Endothelial cell of umbilical vein (primary cell): ENCODE results near the gene C12orf57. TPM values are rescaled to one million over a fixed set of nuclear protein-coding genes. Genes with fewer than 3 reads are reported as not detected.

Source experiments
- BruUV-seq: library from RNA; stranded (reverse); fragments of 400-500 nt; replicated peaks from 2 replicates; lab custom pipeline; 2021; lab: Mats Ljungman, UMichigan
- CTCF ChIA-PET: fragments of 300-600, 350-600 bp; sonication (Branson Sonifier 250); formaldehyde crosslinking; loops from one replicate; lab custom pipeline; 2021; ENCODE audit warnings: antibody characterized with exemption, inconsistent platforms; lab: Charles Lee
- POLR2A ChIA-PET: fragments of 300-600, 350-600 bp; sonication (Branson Sonifier 250); formaldehyde crosslinking; loops from one replicate; lab custom pipeline; 2021; ENCODE audit warnings: antibody characterized with exemption, inconsistent platforms; lab: Charles Lee
- DNase-seq: peaks from one replicate; pipeline ENCODE4 v3.0.0-alpha.2; 2011; ENCODE audit warnings: low read depth, low spot score
- FAIRE-seq: peaks from 2 replicates; lab custom pipeline; 2011; peaks lifted over from hg19 to GRCh38; lab: Jason Lieb, UNC
- H2AFZ ChIP-seq: 2 replicates; pipeline ENCODE4 v1.6.0; 2012; ENCODE audit warnings: low read depth, low read length, control low read depth, inconsistent platforms
- H3K27ac ChIP-seq: 2 replicates; pipeline ENCODE4 v1.5.1; 2011; ENCODE audit warnings: low read depth, mild to moderate bottlenecking, control low read depth, low read length, moderate library complexity; ENCODE audit not compliant: insufficient read depth
- H3K27me3 ChIP-seq, 2 experiments: 2 replicates each; pipeline versions ENCODE4 v1.6.0 to v1.6.1; 2011; ENCODE audit warnings: low read length in 2 of 2, mixed read lengths in 1 of 2; ENCODE audit not compliant: control insufficient read depth in 2 of 2, insufficient read depth in 2 of 2
- H3K36me3 ChIP-seq, 2 experiments: 2 replicates in 1 of 2; 3 replicates in 1 of 2; pipeline ENCODE4 v1.5.1; 2011; ENCODE audit warnings: low read length in 2 of 2, mild to moderate bottlenecking in 1 of 2, moderate library complexity in 1 of 2; ENCODE audit not compliant: control insufficient read depth in 2 of 2, insufficient read depth in 2 of 2; ENCODE audit errors: extremely low read depth in 1 of 2
- H3K4me1 ChIP-seq: 3 replicates; pipeline ENCODE4 v1.5.1; 2011; ENCODE audit warnings: mild to moderate bottlenecking, low read length; ENCODE audit not compliant: control insufficient read depth, insufficient read depth; ENCODE audit errors: extremely low read depth
- H3K4me2 ChIP-seq: 2 replicates; pipeline ENCODE4 v1.6.1; 2011; ENCODE audit warnings: low read length, control low read depth, mixed read lengths; ENCODE audit not compliant: insufficient read depth
- H3K4me3 ChIP-seq, 3 experiments: fragments of 200-600 bp in 1 of 3; sonication (generic), shearing (Covaris generic) in 1 of 3; replicated peaks in 1 of 3; 2 replicates each; pipeline ENCODE4 v1.5.1; 2011 to 2016; ENCODE audit warnings: control low read depth in 3 of 3, low read length in 3 of 3, mild to moderate bottlenecking in 2 of 3, inconsistent platforms in 1 of 3, low read depth in 1 of 3, moderate library complexity in 1 of 3; ENCODE audit not compliant: insufficient read depth in 1 of 3
- H3K79me2 ChIP-seq: 2 replicates; pipeline ENCODE4 v1.6.0; 2012; ENCODE audit warnings: low read length, inconsistent platforms; ENCODE audit not compliant: control insufficient read depth, insufficient read depth
- H3K9ac ChIP-seq: replicated peaks from 2 replicates; pipeline ENCODE3; 2011; ENCODE audit warnings: low read length, control low read depth; ENCODE audit not compliant: insufficient read depth; ENCODE audit errors: extremely low read depth
- H3K9me1 ChIP-seq: replicated peaks from 3 replicates; pipeline ENCODE4 v1.6.0; 2011; ENCODE audit warnings: mild to moderate bottlenecking, low read length; ENCODE audit not compliant: control insufficient read depth, insufficient read depth; ENCODE audit errors: extremely low read depth
- H3K9me3 ChIP-seq: replicated peaks from 2 replicates; pipeline ENCODE4 v1.5.1; 2012; ENCODE audit warnings: low read length, inconsistent platforms; ENCODE audit not compliant: control insufficient read depth, insufficient read depth
- H4K20me1 ChIP-seq: replicated peaks from 2 replicates; pipeline ENCODE3; 2011; ENCODE audit warnings: mild to moderate bottlenecking, low read length; ENCODE audit not compliant: control insufficient read depth, insufficient read depth; ENCODE audit errors: extremely low read depth
- EZH2 ChIP-seq: IDR thresholded peaks from 2 replicates; pipeline ENCODE4 v1.6.1; 2012; ENCODE audit warnings: borderline replicate concordance, low read depth, mild to moderate bottlenecking, moderate library complexity, low read length, inconsistent platforms; ENCODE audit not compliant: severe bottlenecking
- FOS ChIP-seq: IDR thresholded peaks from 2 replicates; pipeline ENCODE4 v1.6.1; 2011; ENCODE audit warnings: mild to moderate bottlenecking, low read length, moderate library complexity, borderline replicate concordance; ENCODE audit not compliant: insufficient read depth
- GATA2 ChIP-seq: IDR thresholded peaks from 2 replicates; pipeline ENCODE4 v1.7.0; 2011; ENCODE audit warnings: low read depth, mild to moderate bottlenecking, moderate library complexity, mixed read lengths, low read length; ENCODE audit not compliant: insufficient read length, insufficient read depth
- JUN ChIP-seq: IDR thresholded peaks from 2 replicates; pipeline ENCODE4 v1.6.1; 2011; ENCODE audit warnings: borderline replicate concordance, low read depth; ENCODE audit not compliant: insufficient read length, insufficient read depth
- MAX ChIP-seq: IDR thresholded peaks from 2 replicates; pipeline ENCODE4 v1.6.1; 2011; ENCODE audit not compliant: insufficient read depth, insufficient read length
- MYC ChIP-seq: IDR thresholded peaks from one replicate; pipeline ENCODE4 v1.6.1; 2011; ENCODE audit warnings: mild to moderate bottlenecking, low read depth, low read length
- POLR2A ChIP-seq: IDR thresholded peaks from 2 replicates; pipeline ENCODE4 v1.6.1; 2012; ENCODE audit warnings: low read depth, mild to moderate bottlenecking, control low read depth, low read length
- POLR2AphosphoS5 ChIP-seq: IDR thresholded peaks from 2 replicates; pipeline ENCODE4 v1.6.1; 2012; ENCODE audit warnings: low read depth, mild to moderate bottlenecking, control low read depth, low read length, moderate library complexity; ENCODE audit not compliant: insufficient read depth
- dilution Hi-C: fragments of 300-500 bp; cut with MboI; formaldehyde crosslinking; loops from one replicate; pipeline ENCODE4 v1.15.0; 2019; ENCODE audit warnings: low sequenced_read_pairs; ENCODE audit not compliant: extremely low pct_ligation_motif_present
- intact Hi-C: fragments of 100-400 bp; cut with micrococcal nuclease; formaldehyde crosslinking; loops from one replicate; pipeline ENCODE4 v1.10.0; 2022
- polyA plus RNA-seq, 4 experiments: library from polyadenylated mRNA; depleted of rRNA in 3 of 4; stranded (reverse) in 3 of 4; unstranded in 1 of 4; fragments of >200 nt; gene quantifications; 2 replicates each; pipeline versions ENCODE4 v1.2.1 to v1.2.3, GENCODE V29; 2011 to 2012; ENCODE audit warnings: missing spikeins in 1 of 4
- total RNA-seq: library from RNA; stranded (reverse); gene quantifications from 2 replicates; pipeline ENCODE4 v1.2.3, GENCODE V29; 2021
- TF ChIP-seq, protein P1 (sequence below), 2 donors: IDR thresholded peaks; 1 replicate in 1 of 2; 2 replicates in 1 of 2; pipeline ENCODE4 v1.5.1; 2011; ENCODE audit warnings: low read length in 2 of 2, mild to moderate bottlenecking in 2 of 2, moderate library complexity in 2 of 2, control low read depth in 1 of 2, inconsistent platforms in 1 of 2, low read depth in 1 of 2; ENCODE audit not compliant: insufficient read depth in 1 of 2; ENCODE audit errors: extremely low read depth in 1 of 2

C12orf57 gene
- total and polyA plus RNA-seq, 2 donors (not counting 3 experiments of a cell fraction or from before 2014, with no cell fraction given), result 167 to 729 TPM

- no TSS peak for BruUV-seq
- dilution Hi-C loops, result no loop called here
Observed at GRCh38 chr12:6916426-6917200, 27.2 kb upstream of the C12orf57 start.

More at GRCh38 chr12:6916426-6917200, 27.2 kb upstream of the C12orf57 start:
- DNase-seq, result no peak
- Histone ChIP-seq H2AFZ (no peak overlapping the region), H3K9me3 (no peaks in the 10 kb centered on the region), H3K4me1 (peaks cover 11% of the 10 kb centered on the region), H3K27ac (no peak overlapping the region), H3K36me3 (no peaks in the 10 kb centered on the region), H3K4me2 (no peak overlapping the region), H3K79me2 (no peaks in the 10 kb centered on the region), H4K20me1 (no peaks in the 10 kb centered on the region), H3K9ac (no peak overlapping the region), H3K27me3 (no peaks in the 10 kb centered on the region), H3K4me3 (no peak overlapping the region), H3K9me1 (no peaks in the 10 kb centered on the region)
- ChIA-PET POLR2A (interaction anchor here (1.1 kb wide), 1 partner anchor 9 kb away, joined by 3 read pairs; no protein-coding TSS in a partner anchor), CTCF (interaction anchor here (0.7 to 3.5 kb wide), 4 partner anchors 25 to 47 kb away, joined by 3 to 12 read pairs (median 4); partner anchors contain the start of gene SPSB2)
- FAIRE-seq, result no peak
- TF ChIP-seq MAX (no peak), GATA2 (no peak), MYC (no peak), POLR2AphosphoS5 (no peak), EZH2 (no peak), FOS (no peak), JUN (no peak), POLR2A (no peak)
- TF ChIP-seq, protein P1, sequence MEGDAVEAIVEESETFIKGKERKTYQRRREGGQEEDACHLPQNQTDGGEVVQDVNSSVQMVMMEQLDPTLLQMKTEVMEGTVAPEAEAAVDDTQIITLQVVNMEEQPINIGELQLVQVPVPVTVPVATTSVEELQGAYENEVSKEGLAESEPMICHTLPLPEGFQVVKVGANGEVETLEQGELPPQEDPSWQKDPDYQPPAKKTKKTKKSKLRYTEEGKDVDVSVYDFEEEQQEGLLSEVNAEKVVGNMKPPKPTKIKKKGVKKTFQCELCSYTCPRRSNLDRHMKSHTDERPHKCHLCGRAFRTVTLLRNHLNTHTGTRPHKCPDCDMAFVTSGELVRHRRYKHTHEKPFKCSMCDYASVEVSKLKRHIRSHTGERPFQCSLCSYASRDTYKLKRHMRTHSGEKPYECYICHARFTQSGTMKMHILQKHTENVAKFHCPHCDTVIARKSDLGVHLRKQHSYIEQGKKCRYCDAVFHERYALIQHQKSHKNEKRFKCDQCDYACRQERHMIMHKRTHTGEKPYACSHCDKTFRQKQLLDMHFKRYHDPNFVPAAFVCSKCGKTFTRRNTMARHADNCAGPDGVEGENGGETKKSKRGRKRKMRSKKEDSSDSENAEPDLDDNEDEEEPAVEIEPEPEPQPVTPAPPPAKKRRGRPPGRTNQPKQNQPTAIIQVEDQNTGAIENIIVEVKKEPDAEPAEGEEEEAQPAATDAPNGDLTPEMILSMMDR (IDR thresholded peaks at IDR 0.05; ENCODE audit: extremely low read depth in 1 of 2, insufficient read depth in 1 of 2, low read depth in 1 of 2, low read length in 2 of 2), result no peak
- intact Hi-C loops, result no loop called here
